OCI-M2 (cell line): Measurements from ENCODE around the gene SCAMP5.

Source experiments
- DNase-seq: peaks from one replicate; lab custom pipeline; 2025; ENCODE audit not compliant: unreplicated experiment; lab: John Stamatoyannopoulos, UW

SCAMP5 gene

GRCh38 chr15:74976159-74976558, 19.2 kb upstream of the SCAMP5 start:
- DNase-seq, result no peak

GRCh38 chr15:74977599-74977998, 17.8 kb upstream of the SCAMP5 start:
- no peak for DNase-seq

- no peak for DNase-seq
Measured at GRCh38 chr15:74978077-74978476, 17.3 kb upstream of the SCAMP5 start.

GRCh38 chr15:74978503-74978902, 16.9 kb upstream of the SCAMP5 start:
- DNase-seq, result no peak

- DNase-seq, result no peak
Measured at GRCh38 chr15:74982183-74982582, 13.2 kb upstream of the SCAMP5 start.

GRCh38 chr15:74983725-74984231, 11.6 kb upstream of the SCAMP5 start:
- no peak for DNase-seq

GRCh38 chr15:74988007-74988800, 7.2 kb upstream of the SCAMP5 start:
- no peak for DNase-seq

- DNase-seq, result no peak
Measured at GRCh38 chr15:74989527-74989926, 5.8 kb upstream of the SCAMP5 start.

- DNase-seq, result no peak
Measured at GRCh38 chr15:74992619-74993018, 2.7 kb upstream of the SCAMP5 start.

- no peak for DNase-seq
Measured at GRCh38 chr15:74994236-74994635, 1.1 kb upstream of the SCAMP5 start.

- DNase-seq, result no peak
Measured at GRCh38 chr15:74994685-74995084, 678 bp upstream of the SCAMP5 start.

GRCh38 chr15:74995779-74996765, 709 bp downstream of the SCAMP5 start:
- no peak for DNase-seq

GRCh38 chr15:74997141-74997540, 1.8 kb downstream of the SCAMP5 start:
- DNase-seq, result no peak

GRCh38 chr15:74997543-74997942, 2.2 kb downstream of the SCAMP5 start:
- DNase-seq, result no peak

- no peak for DNase-seq
Measured at GRCh38 chr15:75001310-75001709, 5.9 kb downstream of the SCAMP5 start.

GRCh38 chr15:75002398-75002797, 7.0 kb downstream of the SCAMP5 start:
- DNase-seq, result no peak

GRCh38 chr15:75007216-75007615, 11.9 kb downstream of the SCAMP5 start:
- DNase-seq, result no peak

GRCh38 chr15:75008221-75008625, 12.9 kb downstream of the SCAMP5 start:
- no peak for DNase-seq

- no peak for DNase-seq
Measured at GRCh38 chr15:75008629-75009326, 13.4 kb downstream of the SCAMP5 start.

GRCh38 chr15:75016431-75016830, 21.1 kb downstream of the SCAMP5 start:
- DNase-seq, result no peak

- no peak for DNase-seq
Measured at GRCh38 chr15:75019916-75020315, 24.6 kb downstream of the SCAMP5 start.
